Activated effector memory CD4-positive, alpha-beta T cell treated with Interleukin-2 at 50 U/mL for 16 hours (primary cell): ENCODE results near the gene MAPRE2.

Source experiments
- DNase-seq: peaks from one replicate; pipeline ENCODE4 v3.0.0-alpha.2; 2020

MAPRE2 gene

GRCh38 chr18:35038881-35039491, 2.2 kb upstream of the MAPRE2 start:
- DNase-seq = no peak

DNA sequence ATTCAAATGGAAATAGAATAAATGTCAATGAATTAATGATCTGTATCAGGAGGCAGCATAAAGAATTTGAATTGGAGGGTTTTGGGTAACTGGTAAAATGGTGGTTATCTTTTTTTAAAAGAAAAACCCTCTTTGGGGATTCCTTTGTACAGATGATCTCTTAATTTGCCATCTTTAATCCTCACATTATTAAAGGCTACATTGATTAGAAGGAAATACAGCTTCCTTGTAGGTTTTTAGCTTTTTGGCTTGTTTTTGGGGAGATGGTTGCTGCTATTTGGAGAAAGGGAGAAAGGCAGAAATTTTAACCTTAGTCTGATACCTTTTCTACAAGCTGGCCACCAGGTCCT, 600 bp upstream of the MAPRE2 start:
- no peak for DNase-seq

DNA sequence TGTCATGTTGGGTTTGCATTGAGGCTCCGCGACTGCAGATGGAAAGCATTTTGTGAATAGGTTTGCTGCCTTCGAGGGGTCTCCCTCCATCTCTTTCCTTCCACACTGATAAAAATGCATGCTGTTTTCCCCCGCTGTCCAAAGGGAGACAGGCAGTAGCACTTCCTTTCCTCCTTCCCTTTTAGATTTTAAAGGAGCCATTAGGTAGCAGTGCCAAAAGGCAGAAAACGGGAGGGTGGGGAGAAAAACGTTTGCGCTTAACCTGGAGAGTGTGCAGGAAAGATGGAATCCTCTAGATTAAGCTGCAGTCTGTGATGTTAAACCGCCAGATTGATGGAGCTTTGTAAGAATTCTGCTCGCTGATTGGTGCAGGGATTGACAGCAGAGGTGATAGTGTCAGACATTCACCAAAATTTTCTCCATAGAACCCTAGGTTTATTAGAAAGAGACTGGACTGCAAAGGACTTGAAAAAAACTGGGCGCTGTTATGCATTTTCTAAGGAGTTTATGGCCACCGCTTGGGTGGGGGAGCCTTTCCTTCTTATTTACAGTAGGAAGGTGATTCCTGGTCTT, 688 bp downstream of the MAPRE2 start:
- no peak for DNase-seq

- DNase-seq = no peak
Measured at GRCh38 chr18:35042389-35043071, 1.3 kb downstream of the MAPRE2 start.

DNA sequence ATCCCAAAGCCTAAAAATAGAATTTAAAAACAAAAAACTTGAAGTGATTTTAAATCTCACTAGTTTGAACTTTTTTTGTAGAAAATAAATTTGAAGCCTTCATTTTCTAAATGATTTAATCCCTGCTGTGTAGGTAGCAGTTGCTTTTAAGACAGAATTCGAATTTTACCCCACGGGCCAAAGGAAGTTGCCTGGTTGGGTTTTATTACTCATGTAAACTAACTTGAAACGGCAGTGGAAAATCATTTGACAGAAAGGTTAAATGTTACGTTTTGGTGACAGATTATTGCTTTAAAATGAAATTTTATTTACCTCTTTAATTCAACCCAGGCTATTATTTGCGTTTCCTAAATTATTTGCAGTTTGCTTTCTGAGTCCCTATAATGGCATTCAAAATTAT, 2.0 kb downstream of the MAPRE2 start:
- no peak for DNase-seq

DNA sequence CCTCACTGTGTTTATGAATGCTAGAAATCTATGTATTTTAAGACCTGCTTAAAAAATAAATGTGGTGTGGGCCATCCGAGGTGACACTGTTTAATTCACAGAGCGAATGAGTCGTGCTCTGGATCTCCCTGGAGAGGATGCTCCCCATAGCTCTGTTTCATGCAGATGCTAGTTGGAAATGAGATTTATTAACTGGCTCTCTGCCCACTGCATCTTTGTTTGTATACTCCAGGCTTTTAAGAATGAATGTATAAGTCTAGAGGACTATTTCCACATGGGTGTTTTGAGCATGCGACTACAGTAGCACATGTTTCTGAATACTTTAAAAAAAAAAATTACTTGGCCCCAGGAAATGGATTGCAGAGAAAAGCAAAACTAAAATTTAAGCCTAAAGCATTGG, 3.9 kb downstream of the MAPRE2 start:
- no peak for DNase-seq

DNA sequence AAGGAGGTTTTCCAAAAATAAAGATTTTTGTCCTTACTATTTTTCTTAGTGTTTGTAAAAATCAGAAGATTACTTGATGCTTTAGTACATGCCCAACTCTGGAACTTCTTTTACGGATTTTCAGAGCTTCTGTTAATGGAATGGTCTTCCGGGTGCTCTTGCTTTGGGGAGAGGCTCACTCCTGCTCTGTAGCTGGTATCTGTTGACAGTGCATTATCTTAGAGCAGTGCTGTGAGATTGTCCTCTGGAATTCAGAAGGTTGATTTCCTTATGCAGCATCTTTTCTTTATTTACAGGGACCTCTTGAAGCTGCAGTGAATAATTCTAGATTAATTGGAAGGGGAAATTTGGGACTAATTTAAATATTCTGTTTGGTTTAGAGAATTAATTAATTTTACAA, 4.6 kb downstream of the MAPRE2 start:
- no peak for DNase-seq

GRCh38 chr18:35047697-35048292, 6.6 kb downstream of the MAPRE2 start:
- no peak for DNase-seq

DNA sequence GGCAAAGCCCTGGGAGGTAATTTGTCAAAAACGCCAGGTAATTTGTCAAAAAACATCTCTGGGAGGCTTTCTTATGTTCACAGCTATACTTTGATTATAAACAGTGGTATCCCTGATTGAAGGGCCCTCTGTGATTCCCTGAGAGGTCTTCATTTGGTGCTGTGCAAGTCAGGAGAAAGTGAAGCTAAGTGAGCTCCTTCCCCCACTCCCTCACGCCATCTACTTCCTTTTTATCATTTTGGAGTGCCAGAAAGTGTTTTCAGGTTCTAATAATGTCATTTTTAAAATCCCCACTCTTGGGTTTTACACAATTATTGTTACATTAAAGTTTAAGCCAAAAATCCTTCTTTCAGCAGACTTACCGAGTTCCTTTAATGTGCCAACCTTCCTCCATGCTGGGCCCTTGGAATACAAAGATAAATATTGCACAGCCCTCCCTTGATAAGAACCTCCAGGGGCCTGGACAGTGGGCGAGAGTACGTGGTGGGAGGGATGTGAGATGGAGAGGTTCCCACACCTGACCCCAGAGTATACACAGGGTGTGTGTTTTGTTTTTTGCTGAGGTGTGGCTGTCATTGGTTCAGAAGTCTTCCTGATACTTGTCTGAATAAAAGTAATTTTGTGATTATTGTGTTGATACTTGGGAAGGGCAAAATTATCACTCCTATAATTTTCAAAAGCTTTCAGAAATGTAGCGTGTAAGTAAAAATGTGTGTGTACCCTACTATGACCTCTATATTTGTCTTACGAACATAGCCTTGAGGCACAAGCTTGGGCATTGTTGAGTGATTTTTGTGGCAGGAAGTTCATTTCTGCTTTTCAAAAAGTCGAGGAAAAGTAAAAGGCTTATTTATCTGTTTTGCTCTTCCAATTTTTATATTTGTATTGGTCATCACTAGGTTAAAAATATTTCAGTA, 8.2 kb downstream of the MAPRE2 start:
- no peak for DNase-seq

- DNase-seq = no peak
Measured at GRCh38 chr18:35050028-35050546, 8.9 kb downstream of the MAPRE2 start.

DNA sequence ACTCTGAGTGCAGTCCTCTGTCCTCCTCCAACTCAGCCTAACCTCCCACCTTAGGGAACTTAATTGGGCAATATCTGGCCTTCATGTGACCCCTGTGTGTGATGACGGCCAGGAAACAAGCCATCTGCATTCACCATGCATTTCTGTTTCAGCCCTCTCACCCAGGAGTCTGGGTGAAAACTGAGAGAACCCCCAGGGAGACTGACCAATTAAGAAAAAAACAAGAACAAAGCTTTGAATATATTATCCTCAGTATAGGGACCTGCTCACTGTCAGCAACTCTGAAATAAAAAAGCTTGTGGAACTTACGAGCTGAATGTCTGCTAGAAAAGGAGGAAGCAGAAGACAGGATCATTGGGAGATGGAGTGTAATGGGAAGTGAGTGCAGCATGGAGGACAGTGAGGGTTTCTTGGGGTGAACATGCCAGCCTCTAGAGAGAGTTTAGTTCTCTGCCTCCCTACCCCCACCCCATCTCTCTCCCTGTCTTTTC, 9.5 kb downstream of the MAPRE2 start:
- no peak for DNase-seq

GRCh38 chr18:35051641-35052377, 10.6 kb downstream of the MAPRE2 start:
- DNase-seq = no peak

DNA sequence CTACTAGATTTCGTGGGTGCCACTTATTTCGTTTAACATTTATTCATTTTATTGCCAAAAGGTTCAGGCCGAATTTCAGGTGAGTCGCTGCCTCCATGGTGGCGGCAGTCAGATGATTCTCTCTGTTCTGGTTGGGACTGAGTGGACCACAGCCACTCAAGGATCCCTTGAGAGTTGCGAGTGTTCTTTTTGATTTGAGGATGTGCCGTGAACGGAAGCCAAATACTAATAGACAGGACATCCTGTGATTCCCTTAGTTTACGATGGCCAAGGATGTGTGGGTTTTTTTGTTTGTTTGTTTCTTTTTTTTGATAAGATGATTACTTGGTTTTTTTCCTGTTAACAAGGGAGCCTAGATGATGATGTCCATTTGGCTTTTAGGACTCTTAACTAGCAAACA, 13.2 kb downstream of the MAPRE2 start:
- DNase-seq = no peak

DNA sequence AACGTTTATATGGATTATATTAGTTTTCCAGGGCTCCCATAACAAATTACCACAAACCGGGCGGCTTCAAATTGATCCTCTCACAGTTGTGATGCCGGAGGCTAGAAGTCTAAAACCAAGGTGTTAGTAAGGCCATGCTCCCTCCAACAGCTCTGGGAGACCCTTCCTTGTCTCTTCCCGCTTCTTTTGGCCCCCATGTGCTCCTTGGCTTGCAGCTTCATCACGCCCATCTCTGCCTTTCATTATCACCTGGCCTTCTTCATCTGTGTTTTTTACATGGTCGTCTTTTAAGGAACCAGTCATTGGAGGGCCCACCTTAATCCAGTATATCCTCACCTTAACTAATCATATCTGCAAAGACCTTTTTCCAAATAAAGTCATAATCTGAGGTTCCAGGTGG, 13.9 kb downstream of the MAPRE2 start:
- no peak for DNase-seq

DNA sequence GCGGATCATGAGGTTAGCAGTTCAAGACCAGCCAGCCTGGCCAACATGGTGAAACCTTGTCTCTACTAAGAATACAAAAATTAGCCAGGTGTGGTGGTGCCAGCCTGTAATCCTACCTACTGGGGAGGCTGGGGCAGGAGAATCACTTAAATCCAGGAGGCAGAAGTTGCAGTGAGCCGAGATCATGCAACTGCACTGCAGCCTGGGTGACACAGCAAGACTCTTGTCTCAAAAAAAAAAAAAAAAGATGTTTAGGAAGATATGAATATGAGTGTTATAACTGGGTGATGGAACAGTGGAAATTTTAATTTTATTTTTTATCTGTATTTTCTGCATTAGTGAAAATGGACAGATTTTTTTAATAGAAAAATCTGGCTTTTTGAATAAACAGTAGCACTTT, 14.5 kb downstream of the MAPRE2 start:
- no peak for DNase-seq

- DNase-seq = no peak
Measured at GRCh38 chr18:35059280-35059927, 18.2 kb downstream of the MAPRE2 start.

GRCh38 chr18:35060122-35060815, 19.1 kb downstream of the MAPRE2 start:
- no peak for DNase-seq

GRCh38 chr18:35061336-35061735, 20.1 kb downstream of the MAPRE2 start:
- no peak for DNase-seq

DNA sequence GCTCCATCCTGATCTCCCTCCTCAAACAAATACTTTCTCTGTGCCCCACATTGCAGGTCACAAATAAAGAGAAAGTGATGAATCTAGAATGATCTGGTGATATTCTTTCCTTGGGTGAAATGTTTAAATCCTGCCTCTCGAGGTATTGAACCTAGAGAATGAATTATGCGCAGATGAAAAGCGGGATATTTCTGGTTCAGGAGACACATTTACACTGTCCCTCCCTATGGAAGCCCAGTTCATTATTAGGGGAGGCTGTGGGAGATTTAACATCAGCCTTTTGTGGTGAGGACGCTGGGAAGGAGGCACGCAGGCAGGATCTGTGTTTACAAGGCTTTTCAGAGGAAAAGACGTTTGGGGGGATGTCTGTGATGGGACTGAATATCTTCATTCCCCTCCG, 20.6 kb downstream of the MAPRE2 start:
- DNase-seq = no peak

DNA sequence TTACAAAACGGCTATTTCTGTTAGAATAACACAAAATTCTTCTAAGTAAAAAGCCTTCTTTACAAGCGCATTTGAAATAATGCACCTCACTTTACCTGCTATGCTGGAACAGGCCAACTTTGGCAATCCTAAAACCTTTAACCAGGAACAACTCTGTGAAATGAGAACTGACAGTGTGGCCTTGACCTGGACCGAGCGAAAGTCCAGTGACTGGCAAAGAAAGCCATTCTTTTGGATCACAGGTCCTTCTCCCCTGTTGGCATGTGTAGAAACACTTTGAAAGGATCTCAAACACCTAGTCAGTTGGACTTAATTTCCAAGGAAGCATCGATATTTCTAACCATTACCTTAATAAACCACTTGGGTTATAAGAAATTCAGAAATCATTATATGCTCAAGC, 21.2 kb downstream of the MAPRE2 start:
- no peak for DNase-seq
